ENCODE measurements around the gene WBP4. TPM values are rescaled to one million over a fixed set of nuclear protein-coding genes. Genes with fewer than 3 reads are reported as not detected.
"Not testable (repeated sequence)": the region's sequence is repeated elsewhere in the genome, so short reads cannot be mapped to it uniquely, and the experiment has no call there.

The WBP4 gene
- total RNA-seq, 2 experiments from 2014 or later = 9.3 to 9.9 TPM

- POLR2A ChIA-PET = interaction anchor here (1.0 kb wide), 1 partner anchor 10 kb away, joined by 4 read pairs; the partner anchor contains the start of gene ELF1
- no peak for DNase-seq
Measured at GRCh38 chr13:41029629-41030028, 31.7 kb upstream of the WBP4 start.

GRCh38 chr13:41032691-41033376 lies 28.5 kb upstream of the WBP4 start:
- no peak for DNase-seq
- Mint-ChIP-seq H3K9me3 (no peaks in the 10 kb centered on the region), H3K27me3 (no peaks in the 10 kb centered on the region), H3K27ac (no peak overlapping the region), H3K4me1 (peaks cover 8% of the 10 kb centered on the region), H3K36me3 (peaks cover 4% of the 10 kb centered on the region), H3K4me3 (no peak overlapping the region)
- no peak for ATAC-seq (ENCODE audit: low read depth)
- POLR2A ChIA-PET = interaction anchor here (0.5 kb wide), 1 partner anchor 113 kb away, joined by 3 read pairs; no protein-coding TSS in a partner anchor

More at GRCh38 chr13:41029629-41030028, 31.7 kb upstream of the WBP4 start:
- no peaks in the 10 kb centered on the region for H3K27me3 Mint-ChIP-seq
- H3K4me1 Mint-ChIP-seq = peaks cover 23% of the 10 kb centered on the region
- H3K9me3 Mint-ChIP-seq = no peaks in the 10 kb centered on the region
- no peak for ATAC-seq (ENCODE audit: low read depth)
- H3K27ac Mint-ChIP-seq = no peak overlapping the region
- H3K36me3 Mint-ChIP-seq = peaks cover 18% of the 10 kb centered on the region
- H3K4me3 Mint-ChIP-seq = no peak overlapping the region

- Mint-ChIP-seq H3K4me3 (no peak overlapping the region), H3K27me3 (no peaks in the 10 kb centered on the region), H3K36me3 (peaks cover 5% of the 10 kb centered on the region), H3K4me1 (peaks cover 8% of the 10 kb centered on the region), H3K9me3 (no peaks in the 10 kb centered on the region), H3K27ac (no peak overlapping the region)
- POLR2A ChIA-PET = interaction anchor here (0.6 kb wide), 1 partner anchor 659 kb away, joined by 6 read pairs; no protein-coding TSS in a partner anchor
- ATAC-seq (ENCODE audit: low read depth) (no peak), DNase-seq (no peak)
Measured at GRCh38 chr13:41034382-41034781, 26.9 kb upstream of the WBP4 start.

- Mint-ChIP-seq H3K4me1 (peaks cover 7% of the 10 kb centered on the region), H3K36me3 (peaks cover 5% of the 10 kb centered on the region), H3K27me3 (no peaks in the 10 kb centered on the region), H3K9me3 (no peaks in the 10 kb centered on the region), H3K4me3 (no peak overlapping the region), H3K27ac (no peak overlapping the region)
- no peak for ATAC-seq (ENCODE audit: low read depth)
- POLR2A ChIA-PET = interaction anchor here (0.5 kb wide), 1 partner anchor 22 kb away, joined by 4 read pairs; no protein-coding TSS in a partner anchor
- DNase-seq = no peak
Measured at GRCh38 chr13:41034881-41035280, 26.4 kb upstream of the WBP4 start.

DNA sequence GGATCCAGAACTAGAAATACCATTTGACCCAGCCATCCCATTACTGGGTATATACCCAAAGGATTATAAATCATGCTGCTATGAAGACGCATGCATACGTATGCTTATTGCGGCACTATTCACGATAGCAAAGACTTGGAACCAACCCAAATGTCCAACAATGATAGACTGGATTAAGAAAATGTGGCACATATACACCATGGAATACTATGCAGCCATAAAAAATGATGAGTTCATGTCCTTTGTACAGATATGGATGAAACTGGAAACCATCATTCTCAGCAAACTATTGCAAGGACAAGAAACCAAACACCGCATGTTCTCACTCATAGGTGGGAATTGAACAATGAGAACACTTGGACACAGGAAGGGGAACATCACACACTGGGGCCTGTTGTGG lies 24.8 kb upstream of the WBP4 start:
- ATAC-seq (ENCODE audit: low read depth); H3K36me3 Mint-ChIP-seq; H3K4me3 Mint-ChIP-seq; DNase-seq; POLR2A ChIA-PET; H3K9me3 Mint-ChIP-seq; H3K4me1 Mint-ChIP-seq; H3K27ac Mint-ChIP-seq; H3K27me3 Mint-ChIP-seq: not testable (repeated sequence)

- H3K27ac Mint-ChIP-seq = no peak overlapping the region
- no peak for ATAC-seq (ENCODE audit: low read depth)
- H3K4me3 Mint-ChIP-seq = no peak overlapping the region
- DNase-seq = no peak
- POLR2A ChIA-PET = no interaction called here
- H3K27me3 Mint-ChIP-seq = no peaks in the 10 kb centered on the region
- H3K9me3 Mint-ChIP-seq = peaks cover 6% of the 10 kb centered on the region
- peaks cover 6% of the 10 kb centered on the region for H3K36me3 Mint-ChIP-seq
- peaks cover 5% of the 10 kb centered on the region for H3K4me1 Mint-ChIP-seq
Measured at GRCh38 chr13:41039746-41040145, 21.6 kb upstream of the WBP4 start.

- Mint-ChIP-seq H3K4me1 (peaks cover 4% of the 10 kb centered on the region), H3K36me3 (peaks cover 11% of the 10 kb centered on the region), H3K4me3 (no peak overlapping the region), H3K27ac (no peak overlapping the region), H3K9me3 (peaks cover 6% of the 10 kb centered on the region), H3K27me3 (no peaks in the 10 kb centered on the region)
- ATAC-seq (ENCODE audit: low read depth) (no peak), DNase-seq (no peak)
- POLR2A ChIA-PET = no interaction called here
Measured at GRCh38 chr13:41040584-41041334, 20.6 kb upstream of the WBP4 start.

DNA sequence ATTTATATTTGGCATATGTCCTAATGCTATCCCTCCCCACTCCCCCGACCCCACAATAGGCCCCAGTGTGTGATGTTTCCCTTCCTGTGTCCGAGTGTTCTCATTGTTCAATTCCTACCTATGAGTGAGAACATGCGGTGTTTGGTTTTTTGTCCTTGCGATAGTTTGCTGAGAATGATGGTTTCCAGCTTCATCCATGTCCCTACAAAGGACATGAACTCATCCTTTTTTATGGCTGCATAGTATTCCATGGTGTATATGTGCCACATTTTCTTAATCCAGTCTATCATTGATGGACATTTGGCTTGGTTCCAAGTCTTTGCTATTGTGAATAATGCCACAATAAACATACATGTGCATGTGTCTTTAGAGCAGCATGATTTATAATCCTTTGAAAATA lies 18.9 kb upstream of the WBP4 start:
- DNase-seq; H3K4me3 Mint-ChIP-seq; H3K27me3 Mint-ChIP-seq; ATAC-seq (ENCODE audit: low read depth); H3K4me1 Mint-ChIP-seq; POLR2A ChIA-PET; H3K27ac Mint-ChIP-seq; H3K9me3 Mint-ChIP-seq: not testable (repeated sequence)
- peaks cover 21% of the 10 kb centered on the region for H3K36me3 Mint-ChIP-seq

DNA sequence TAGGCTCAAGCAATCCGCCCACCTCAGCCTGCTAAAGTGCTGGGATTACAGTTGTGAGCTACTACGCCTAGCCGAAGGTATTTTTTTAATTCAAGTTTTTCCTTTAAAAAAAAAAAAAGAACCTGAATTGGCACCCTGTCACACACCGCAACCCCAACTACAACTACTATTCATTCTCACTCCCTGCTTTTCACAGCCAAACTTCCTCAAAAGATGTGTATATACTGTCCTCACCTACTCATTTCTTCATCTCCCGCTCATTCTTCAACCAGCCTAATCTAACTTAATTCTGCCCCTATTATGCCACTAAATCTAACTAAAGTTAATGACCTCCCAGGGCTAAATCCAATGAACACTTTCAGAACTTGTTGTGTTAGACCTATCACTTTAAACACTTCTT lies 12.7 kb upstream of the WBP4 start:
- Mint-ChIP-seq H3K27ac (no peak overlapping the region), H3K4me3 (no peak overlapping the region), H3K27me3 (no peaks in the 10 kb centered on the region), H3K9me3 (peaks cover 16% of the 10 kb centered on the region), H3K4me1 (peaks cover 11% of the 10 kb centered on the region), H3K36me3 (peaks cover 31% of the 10 kb centered on the region)
- ATAC-seq (ENCODE audit: low read depth) (no peak), DNase-seq (no peak)
- POLR2A ChIA-PET = no interaction called here

DNA sequence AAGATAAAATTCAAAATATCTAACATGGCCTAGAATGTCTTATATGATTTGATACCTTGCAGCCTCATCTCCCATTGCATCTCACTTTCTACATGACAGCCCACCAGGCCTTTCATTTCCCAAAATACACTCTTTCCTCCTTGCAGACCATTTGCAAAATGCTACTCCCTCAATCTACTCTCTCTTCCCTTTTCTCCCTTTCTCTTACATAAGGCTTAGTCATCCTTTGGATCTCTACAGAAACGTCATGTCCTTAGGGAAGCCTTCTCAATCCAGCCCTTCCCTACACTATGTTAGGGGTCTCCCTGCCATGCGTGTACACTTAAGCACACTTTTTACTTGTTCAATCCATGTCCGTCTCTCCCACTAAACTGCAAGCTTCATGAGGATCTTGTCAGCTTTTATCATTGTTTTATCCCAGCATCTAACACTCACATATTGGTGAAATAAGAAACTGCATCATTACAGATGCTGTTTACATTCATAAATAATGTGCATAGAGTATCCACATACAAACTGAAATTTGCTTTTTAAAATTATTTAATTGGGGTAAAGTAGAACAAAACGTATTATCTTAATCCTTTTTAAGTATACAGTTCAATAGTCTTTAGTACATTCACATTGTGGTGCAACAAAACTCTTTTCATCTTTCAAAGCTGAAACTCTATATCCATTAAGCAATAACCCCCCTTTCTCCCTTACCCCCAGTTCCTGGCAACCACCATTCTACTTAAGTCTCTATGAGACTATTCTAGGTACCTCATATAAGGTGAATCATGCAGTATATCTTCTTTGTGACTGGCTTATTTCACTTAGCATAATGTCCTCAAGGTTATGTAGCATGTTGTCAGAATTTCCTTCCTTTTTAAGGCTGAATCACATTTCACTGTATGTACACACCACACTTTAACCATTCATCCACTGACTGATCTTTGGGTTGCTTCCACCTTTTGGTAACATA lies 11.5 kb upstream of the WBP4 start:
- DNase-seq (no peak), ATAC-seq (ENCODE audit: low read depth) (no peak)
- Mint-ChIP-seq H3K9me3 (peaks cover 13% of the 10 kb centered on the region), H3K27ac (no peak overlapping the region), H3K4me3 (no peak overlapping the region), H3K4me1 (peaks cover 19% of the 10 kb centered on the region), H3K36me3 (peaks cover 31% of the 10 kb centered on the region), H3K27me3 (no peaks in the 10 kb centered on the region)
- POLR2A ChIA-PET = no interaction called here

- Mint-ChIP-seq H3K27ac (no peak overlapping the region), H3K4me1 (peaks cover 37% of the 10 kb centered on the region), H3K9me3 (peaks cover 10% of the 10 kb centered on the region), H3K36me3 (peaks cover 14% of the 10 kb centered on the region), H3K4me3 (no peak overlapping the region), H3K27me3 (no peaks in the 10 kb centered on the region)
- POLR2A ChIA-PET = no interaction called here
- DNase-seq (no peak), ATAC-seq (ENCODE audit: low read depth) (no peak)
Measured at GRCh38 chr13:41052441-41052840, 8.9 kb upstream of the WBP4 start.

GRCh38 chr13:41053384-41053826 lies 7.9 kb upstream of the WBP4 start:
- H3K27ac Mint-ChIP-seq = no peak overlapping the region
- peaks cover 14% of the 10 kb centered on the region for H3K36me3 Mint-ChIP-seq
- H3K9me3 Mint-ChIP-seq = peaks cover 10% of the 10 kb centered on the region
- no peaks in the 10 kb centered on the region for H3K27me3 Mint-ChIP-seq
- DNase-seq = no peak
- H3K4me1 Mint-ChIP-seq = peaks cover 43% of the 10 kb centered on the region
- POLR2A ChIA-PET = interaction anchor here (0.5 to 1.0 kb wide), 2 partner anchors 33 to 78 kb away, joined by 3 read pairs; no protein-coding TSS in a partner anchor
- H3K4me3 Mint-ChIP-seq = peak overlapping the region; percentile 38
- ATAC-seq (ENCODE audit: low read depth) = no peak
